Type B pancreatic cell (in vitro differentiated cells): Measurements from ENCODE around the gene EZR. TPM values are rescaled to one million over a fixed set of nuclear protein-coding genes. Genes with fewer than 3 reads are reported as not detected.

ENCODE experiments used
- DNase-seq: peaks from one replicate; pipeline ENCODE4 v3.0.0; 2021; ENCODE audit warnings: mixed read lengths; ENCODE audit not compliant: unreplicated experiment; ENCODE audit errors: extremely low spot score
- H3K27ac Mint-ChIP-seq: 2 replicates; pipeline ENCODE4 v1.8.0; 2021; ENCODE audit warnings: mild to moderate bottlenecking, mixed read lengths
- H3K27me3 Mint-ChIP-seq: 2 replicates; pipeline ENCODE4 v1.8.0; 2021; ENCODE audit warnings: mixed read lengths
- H3K36me3 Mint-ChIP-seq: 2 replicates; pipeline ENCODE4 v1.8.0; 2021; ENCODE audit warnings: mixed read lengths
- H3K4me1 Mint-ChIP-seq: one replicate; pipeline ENCODE4 v1.8.0; 2021; ENCODE audit warnings: mixed read lengths; ENCODE audit not compliant: unreplicated experiment
- H3K4me3 Mint-ChIP-seq: 2 replicates; pipeline ENCODE4 v1.8.0; 2021; ENCODE audit warnings: mild to moderate bottlenecking, mixed read lengths
- H3K9me3 Mint-ChIP-seq: 2 replicates; pipeline ENCODE4 v1.8.0; 2021; ENCODE audit warnings: mixed read lengths
- total RNA-seq: library from RNA; stranded (reverse); gene quantifications from 2 replicates; pipeline ENCODE4 v1.2.1, GENCODE V29; 2021; ENCODE audit warnings: low replicate concordance
- TF ChIP-seq, protein P1 (sequence below): fragments of 200-600 bp; sonication (generic); conservative IDR thresholded peaks from 2 replicates; pipeline ENCODE4 v1.5.0; 2021; ENCODE audit warnings: antibody characterized with exemption, mild to moderate bottlenecking

The EZR gene
- total RNA-seq, 1 donor from 2014 or later = 166 TPM

DNA sequence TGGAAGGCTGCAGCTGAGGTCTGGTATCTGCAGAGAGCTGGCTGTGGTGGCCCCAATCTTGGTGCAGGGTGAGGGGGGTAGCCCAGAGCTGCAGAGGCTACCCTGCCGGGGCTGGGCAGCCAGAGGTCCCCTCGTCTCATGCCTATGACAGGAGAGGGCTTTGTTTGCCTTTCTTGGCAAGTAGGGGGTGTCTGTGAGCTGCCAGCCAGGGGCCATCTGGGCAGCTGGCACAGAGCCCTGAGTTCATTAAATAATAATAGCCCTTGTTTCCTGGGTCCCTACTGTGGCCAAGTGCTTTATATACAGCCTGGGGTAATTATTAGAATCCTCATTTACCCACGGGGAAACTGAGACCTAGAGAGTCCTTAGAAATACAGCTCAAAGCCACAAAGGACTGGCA is 66.6 kb downstream of the EZR start:
- no peaks in the 10 kb centered on the region for H3K36me3 Mint-ChIP-seq
- TF ChIP-seq, protein P1, sequence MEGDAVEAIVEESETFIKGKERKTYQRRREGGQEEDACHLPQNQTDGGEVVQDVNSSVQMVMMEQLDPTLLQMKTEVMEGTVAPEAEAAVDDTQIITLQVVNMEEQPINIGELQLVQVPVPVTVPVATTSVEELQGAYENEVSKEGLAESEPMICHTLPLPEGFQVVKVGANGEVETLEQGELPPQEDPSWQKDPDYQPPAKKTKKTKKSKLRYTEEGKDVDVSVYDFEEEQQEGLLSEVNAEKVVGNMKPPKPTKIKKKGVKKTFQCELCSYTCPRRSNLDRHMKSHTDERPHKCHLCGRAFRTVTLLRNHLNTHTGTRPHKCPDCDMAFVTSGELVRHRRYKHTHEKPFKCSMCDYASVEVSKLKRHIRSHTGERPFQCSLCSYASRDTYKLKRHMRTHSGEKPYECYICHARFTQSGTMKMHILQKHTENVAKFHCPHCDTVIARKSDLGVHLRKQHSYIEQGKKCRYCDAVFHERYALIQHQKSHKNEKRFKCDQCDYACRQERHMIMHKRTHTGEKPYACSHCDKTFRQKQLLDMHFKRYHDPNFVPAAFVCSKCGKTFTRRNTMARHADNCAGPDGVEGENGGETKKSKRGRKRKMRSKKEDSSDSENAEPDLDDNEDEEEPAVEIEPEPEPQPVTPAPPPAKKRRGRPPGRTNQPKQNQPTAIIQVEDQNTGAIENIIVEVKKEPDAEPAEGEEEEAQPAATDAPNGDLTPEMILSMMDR = no peak
- H3K27ac Mint-ChIP-seq = no peak overlapping the region
- DNase-seq = no peak
- H3K9me3 Mint-ChIP-seq = no peaks in the 10 kb centered on the region
- no peak overlapping the region for H3K4me3 Mint-ChIP-seq
- peaks cover 27% of the 10 kb centered on the region for H3K4me1 Mint-ChIP-seq
- H3K27me3 Mint-ChIP-seq = no peaks in the 10 kb centered on the region

DNA sequence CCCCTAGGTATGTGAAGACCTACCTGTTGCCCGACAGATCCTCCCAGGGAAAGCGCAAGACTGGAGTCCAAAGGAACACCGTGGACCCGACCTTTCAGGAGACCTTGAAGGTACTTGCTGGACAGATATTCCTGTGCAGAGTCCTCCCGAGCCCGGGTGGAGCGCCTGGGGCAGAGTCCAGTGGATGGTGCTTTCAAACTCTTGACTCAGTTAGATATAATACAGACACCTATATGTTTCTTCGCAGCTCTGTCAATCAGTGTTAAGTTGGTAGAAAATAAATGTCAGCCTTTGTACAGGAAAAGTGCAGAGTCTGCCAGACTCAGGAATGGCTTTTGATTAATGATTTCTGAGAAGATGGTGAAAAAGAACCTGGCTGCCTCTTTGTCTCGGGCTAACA is 67.2 kb downstream of the EZR start:
- no peaks in the 10 kb centered on the region for H3K9me3 Mint-ChIP-seq
- H3K27ac Mint-ChIP-seq = no peak overlapping the region
- H3K4me1 Mint-ChIP-seq = peaks cover 22% of the 10 kb centered on the region
- TF ChIP-seq, protein P1 = no peak
- no peaks in the 10 kb centered on the region for H3K27me3 Mint-ChIP-seq
- H3K36me3 Mint-ChIP-seq = no peaks in the 10 kb centered on the region
- DNase-seq = no peak
- no peak overlapping the region for H3K4me3 Mint-ChIP-seq

DNA sequence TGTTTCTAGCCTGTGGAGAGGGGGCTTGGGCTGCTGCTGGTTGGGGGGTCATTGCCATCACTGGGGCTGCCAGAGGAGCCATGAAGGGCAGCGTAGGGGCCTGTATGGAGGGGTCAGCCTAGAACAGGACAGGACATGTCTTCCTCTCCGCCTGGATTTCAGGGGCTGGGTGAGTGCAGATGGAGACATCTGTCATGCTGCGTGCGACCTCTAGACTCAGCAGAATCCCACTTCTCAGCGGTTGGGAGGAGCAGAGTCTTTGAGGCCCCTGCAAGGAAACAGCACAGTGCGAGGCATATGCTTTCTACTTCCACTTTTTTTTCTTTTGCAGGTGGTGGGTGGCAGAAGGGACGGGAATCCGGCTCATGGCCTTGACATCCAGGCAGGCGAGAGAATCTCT is 67.9 kb downstream of the EZR start:
- H3K27me3 Mint-ChIP-seq = no peaks in the 10 kb centered on the region
- no peaks in the 10 kb centered on the region for H3K36me3 Mint-ChIP-seq
- DNase-seq = no peak
- H3K4me3 Mint-ChIP-seq = no peak overlapping the region
- no peaks in the 10 kb centered on the region for H3K9me3 Mint-ChIP-seq
- TF ChIP-seq, protein P1 = no peak
- peaks cover 22% of the 10 kb centered on the region for H3K4me1 Mint-ChIP-seq
- H3K27ac Mint-ChIP-seq = peak overlapping the region; percentile 38

DNA sequence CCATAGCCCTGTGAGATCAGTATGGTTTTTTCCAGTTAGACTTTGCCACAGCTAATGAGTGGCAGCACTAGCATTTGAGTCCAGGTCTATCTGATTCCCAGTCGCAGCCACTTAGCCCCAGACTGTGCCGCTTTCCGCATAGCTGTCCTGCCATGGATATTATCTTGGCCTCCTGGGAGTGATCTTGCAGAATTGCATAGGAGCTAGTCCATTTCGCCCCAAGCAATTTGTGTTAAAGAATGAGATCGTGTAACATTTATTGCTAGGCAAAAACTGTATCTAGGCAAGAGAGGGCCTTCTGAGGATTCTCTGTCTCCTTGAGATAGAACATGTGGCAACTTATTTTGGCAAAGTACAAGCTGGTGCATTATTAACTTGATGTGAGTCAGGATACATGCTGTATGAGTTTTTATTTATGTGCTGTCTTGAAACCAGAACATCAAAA is 74.2 kb downstream of the EZR start:
- H3K9me3 Mint-ChIP-seq = no peaks in the 10 kb centered on the region
- TF ChIP-seq, protein P1 = no peak
- H3K4me3 Mint-ChIP-seq = no peak overlapping the region
- H3K4me1 Mint-ChIP-seq = peaks cover 21% of the 10 kb centered on the region
- DNase-seq = no peak
- no peaks in the 10 kb centered on the region for H3K27me3 Mint-ChIP-seq
- peak overlapping the region; percentile 48 for H3K27ac Mint-ChIP-seq
- no peaks in the 10 kb centered on the region for H3K36me3 Mint-ChIP-seq

DNA sequence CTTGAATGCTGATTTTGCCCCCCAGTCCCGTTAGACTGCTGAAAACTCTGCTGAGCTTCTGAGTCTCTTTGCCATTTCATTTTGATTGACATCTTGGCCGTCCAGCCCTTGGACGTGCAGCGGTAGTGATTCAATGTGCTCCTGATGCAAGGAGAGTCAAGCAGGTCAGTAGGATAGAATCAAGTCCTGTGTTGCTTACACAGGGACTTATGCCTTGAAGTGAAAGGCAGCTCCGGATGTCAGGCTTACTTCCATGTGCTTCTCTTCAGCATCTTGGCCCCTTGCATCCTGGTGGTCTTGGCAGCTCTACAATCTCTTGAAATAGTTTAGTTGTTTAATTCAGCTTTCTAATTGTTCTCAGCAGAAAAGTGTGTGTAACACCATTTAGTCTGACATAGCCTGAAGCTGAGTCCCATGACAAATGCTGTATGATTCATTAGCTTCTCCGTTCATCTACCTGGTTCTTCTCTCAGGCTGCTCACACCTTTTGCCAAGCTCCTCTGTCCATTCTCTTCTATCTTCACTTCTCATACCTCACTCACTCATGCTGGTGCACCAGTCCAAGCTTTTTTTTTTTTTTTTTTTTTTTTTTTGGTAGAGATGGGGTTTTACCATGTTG is 76.0 kb downstream of the EZR start:
- peaks cover 9% of the 10 kb centered on the region for H3K9me3 Mint-ChIP-seq
- H3K4me3 Mint-ChIP-seq = no peak overlapping the region
- H3K27ac Mint-ChIP-seq = no peak overlapping the region
- TF ChIP-seq, protein P1 = no peak
- H3K36me3 Mint-ChIP-seq = no peaks in the 10 kb centered on the region
- no peaks in the 10 kb centered on the region for H3K27me3 Mint-ChIP-seq
- DNase-seq = no peak
- peaks cover 20% of the 10 kb centered on the region for H3K4me1 Mint-ChIP-seq

DNA sequence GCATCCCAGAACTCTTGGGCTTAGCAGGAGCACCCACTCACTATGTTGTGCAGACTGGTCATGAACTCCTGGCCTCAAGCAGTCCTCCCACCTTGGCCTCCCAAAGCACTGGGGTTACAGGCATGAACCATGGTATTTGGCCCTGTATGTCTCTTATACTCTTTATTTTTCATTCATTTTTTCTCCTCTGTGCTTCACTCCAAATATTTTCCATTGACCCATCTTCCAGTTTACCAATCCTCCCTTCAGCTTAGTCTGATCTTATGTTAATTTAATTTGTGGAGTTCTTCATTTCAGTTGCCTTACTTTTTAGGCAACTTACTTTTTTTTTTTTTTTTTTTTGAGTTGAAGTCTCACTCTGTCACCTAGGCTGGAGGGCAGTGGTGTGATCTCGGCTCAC is 79.5 kb downstream of the EZR start:
- TF ChIP-seq, protein P1 = no peak
- H3K36me3 Mint-ChIP-seq = no peaks in the 10 kb centered on the region
- no peak overlapping the region for H3K27ac Mint-ChIP-seq
- DNase-seq = no peak
- H3K4me3 Mint-ChIP-seq = no peak overlapping the region
- peaks cover 7% of the 10 kb centered on the region for H3K4me1 Mint-ChIP-seq
- H3K9me3 Mint-ChIP-seq = peaks cover 9% of the 10 kb centered on the region
- H3K27me3 Mint-ChIP-seq = no peaks in the 10 kb centered on the region
